Stimulated activated CD8-positive, alpha-beta memory T cell treated with anti-CD3 and anti-CD28 coated beads, Interleukin-7, amount 100 ng/mL, for 48 hours (primary cell): ENCODE data around the gene CYP4F3.
"Not testable (repeated sequence)": the region's sequence is repeated elsewhere in the genome, so short reads cannot be mapped to it uniquely, and the experiment has no call there.

ENCODE experiments used
- DNase-seq, 2 donors: peaks; one replicate each; pipeline ENCODE4 v3.0.0-alpha.2; 2020; ENCODE audit warnings: low read depth in 1 of 2; ENCODE audit errors: extremely low read depth in 1 of 2

The CYP4F3 gene, protein sequence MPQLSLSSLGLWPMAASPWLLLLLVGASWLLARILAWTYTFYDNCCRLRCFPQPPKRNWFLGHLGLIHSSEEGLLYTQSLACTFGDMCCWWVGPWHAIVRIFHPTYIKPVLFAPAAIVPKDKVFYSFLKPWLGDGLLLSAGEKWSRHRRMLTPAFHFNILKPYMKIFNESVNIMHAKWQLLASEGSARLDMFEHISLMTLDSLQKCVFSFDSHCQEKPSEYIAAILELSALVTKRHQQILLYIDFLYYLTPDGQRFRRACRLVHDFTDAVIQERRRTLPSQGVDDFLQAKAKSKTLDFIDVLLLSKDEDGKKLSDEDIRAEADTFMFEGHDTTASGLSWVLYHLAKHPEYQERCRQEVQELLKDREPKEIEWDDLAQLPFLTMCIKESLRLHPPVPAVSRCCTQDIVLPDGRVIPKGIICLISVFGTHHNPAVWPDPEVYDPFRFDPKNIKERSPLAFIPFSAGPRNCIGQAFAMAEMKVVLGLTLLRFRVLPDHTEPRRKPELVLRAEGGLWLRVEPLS

DNA sequence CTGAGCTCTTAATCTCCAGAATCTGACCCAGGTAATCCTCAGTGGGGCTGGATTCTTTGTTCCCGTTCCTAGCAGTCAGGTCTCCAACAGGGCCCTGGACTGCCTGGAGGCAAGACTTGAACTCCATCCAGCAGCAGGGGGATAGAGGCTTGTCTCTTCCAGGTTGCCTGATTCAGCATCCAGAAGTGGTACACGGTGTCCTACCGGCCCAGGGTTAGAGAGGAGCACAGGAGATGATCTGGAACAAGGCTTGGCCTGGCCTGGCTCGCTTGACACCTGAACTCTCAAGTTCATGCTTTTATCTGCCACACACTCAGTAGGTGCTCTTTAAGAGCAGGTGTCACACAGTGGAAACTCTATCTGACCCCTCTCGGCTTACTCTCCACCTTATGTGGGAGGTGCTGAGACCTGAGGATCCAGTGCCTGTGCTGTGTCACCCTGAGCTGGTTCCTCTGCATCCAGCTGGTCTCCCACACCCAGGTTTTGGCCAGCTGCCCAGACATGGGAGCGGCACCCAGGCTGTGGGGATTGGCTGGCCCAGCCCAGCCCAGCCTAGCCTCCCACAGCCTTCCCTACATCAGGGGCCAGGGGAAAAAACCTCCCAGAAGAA is at the start of gene CYP4F3:
CYP4F3 (plus strand) TSS at position 604 of the 610 bp plus-strand sequence. CDS start 519 bp downstream, outside the sequence.
- no peak for DNase-seq

DNA sequence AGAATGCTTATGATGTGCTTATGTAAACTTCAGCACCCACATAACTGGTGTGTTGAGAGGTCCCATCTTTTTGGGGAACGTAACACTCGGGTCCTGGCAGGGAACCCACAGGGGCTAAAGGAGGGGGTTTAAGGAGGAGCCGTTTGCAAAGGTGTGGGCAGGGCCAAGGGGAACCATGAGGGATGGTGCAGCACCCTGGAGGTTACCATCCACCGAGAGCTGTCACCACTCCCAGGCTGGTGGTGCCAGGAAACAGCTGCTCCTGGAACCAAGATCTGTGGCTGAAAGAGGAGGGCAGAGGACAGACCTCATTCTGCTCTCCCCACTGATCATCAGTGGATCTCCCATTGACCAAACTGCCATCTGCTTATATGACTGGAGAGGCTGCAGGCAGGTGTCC is 48.9 kb upstream of the CYP4F3 start:
- DNase-seq: no peak

DNA sequence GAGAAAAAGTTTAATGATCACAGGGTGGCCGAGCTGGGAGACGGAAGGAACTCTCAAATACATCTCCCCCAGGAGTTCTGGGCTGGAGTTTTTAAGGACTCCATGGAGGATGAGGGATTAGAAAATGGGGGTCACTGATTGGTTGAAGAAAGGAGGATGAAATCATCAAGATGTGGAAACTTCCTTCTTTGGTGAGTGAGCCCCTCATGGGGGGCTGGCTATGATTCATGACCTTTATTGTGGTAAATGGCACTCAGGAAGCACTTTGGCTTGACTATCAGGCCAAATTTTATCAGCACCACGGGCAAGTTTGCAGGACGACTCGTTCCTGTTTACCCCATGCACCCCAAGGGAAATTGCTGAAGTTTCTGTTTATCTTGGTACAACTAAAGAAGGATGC is 48.2 kb upstream of the CYP4F3 start:
- not testable (repeated sequence) for DNase-seq

DNA sequence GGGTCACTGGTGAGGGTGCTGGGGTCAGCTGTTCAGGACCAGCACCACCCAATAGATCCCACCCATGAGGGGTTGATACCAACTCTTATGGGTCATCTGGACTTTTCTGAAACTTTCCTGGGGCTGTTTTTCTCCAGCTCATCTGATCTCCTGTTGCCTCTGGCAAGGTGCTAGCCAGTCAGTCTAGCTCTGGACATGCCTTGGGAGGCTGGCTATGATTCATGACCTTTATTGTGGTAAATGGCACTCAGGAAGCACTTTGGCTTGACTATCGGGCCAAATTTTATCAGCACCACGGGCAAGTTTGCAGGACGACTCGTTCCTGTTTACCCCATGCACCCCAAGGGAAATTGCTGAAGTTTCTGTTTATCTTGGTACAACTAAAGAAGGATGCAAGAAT is 46.9 kb upstream of the CYP4F3 start:
- DNase-seq: not testable (repeated sequence)

DNA sequence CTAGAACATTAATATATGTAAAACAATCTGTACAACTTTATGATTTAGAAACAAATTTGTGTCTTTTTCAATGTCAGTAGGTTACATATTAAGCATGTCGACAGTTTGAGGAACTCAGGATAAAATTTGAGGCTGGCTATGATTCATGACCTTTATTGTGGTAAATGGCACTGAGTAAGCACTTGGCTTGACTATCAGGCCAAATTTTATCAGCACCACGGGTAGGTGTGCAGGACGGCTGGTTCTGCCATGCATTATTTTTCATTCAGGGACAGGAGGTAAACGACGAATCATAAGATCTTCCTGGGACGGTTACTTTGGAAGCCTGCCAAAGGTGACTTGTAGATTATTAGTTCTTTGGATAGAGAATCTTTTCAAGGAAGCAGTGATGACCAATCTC is 45.6 kb upstream of the CYP4F3 start:
- no peak for DNase-seq

DNA sequence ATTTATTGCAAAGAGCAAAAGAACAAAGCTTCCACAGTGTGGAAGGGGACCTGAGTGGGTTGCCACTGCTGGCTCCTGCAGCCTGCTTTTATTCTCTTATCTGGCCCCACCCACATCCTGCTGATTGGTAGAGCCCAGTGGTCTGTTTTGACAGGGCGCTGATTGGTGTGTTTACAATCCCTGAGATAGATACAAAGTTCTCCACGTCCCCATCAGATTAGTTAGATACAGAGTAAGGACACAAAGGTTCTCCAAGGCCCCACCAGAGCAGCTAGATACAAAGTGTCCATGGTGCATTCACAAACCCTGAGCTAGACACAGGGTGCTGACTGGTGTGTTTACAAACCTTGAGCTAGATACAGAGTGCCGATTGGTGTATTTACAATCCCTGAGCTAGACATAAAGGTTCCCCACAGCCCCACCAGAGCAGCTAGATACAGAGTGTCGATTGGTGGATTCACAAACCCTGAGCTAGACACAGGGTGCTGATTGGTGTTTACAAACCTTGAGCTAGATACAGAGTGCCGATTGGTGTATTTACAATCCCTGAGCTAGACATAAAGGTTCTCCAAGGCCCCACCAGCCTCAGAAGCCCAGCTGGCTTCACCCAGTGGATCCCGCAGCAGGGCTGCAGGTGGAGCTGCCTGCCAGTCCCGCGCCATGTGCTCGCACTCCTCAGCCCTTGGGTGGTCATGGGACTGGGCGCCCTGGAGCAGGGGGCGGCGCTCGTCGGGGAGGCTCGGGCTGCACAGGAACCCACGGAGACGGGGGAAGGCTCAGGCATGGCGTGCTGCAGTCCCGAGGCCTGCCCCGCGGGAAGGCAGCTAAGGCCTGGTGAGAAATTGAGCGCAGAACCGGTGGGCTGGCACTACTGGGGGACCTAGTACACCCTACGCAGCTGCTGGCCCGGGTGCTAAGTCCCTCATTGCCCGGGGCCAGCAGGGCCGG is 32.4 kb upstream of the CYP4F3 start:
- DNase-seq: not testable (repeated sequence)

DNA sequence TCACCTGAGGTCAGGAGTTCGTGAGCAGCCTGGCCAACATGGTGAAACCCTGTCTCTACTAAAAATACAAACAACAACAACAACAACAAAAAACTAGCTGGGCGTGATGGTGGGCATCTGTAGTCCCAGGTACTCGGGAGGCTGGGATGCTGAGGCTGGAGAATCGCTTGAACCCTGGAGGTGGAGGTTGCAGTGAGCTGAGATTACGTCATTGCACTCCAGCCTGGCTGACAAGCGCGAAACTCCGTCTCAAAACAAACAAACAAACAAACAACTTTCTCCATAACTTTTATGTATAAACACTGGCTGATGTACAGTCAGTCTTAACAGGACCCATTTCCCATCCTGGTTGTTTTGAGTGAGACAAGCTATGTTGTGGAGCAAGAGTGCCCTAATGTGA is 31.4 kb upstream of the CYP4F3 start:
- no peak for DNase-seq

DNA sequence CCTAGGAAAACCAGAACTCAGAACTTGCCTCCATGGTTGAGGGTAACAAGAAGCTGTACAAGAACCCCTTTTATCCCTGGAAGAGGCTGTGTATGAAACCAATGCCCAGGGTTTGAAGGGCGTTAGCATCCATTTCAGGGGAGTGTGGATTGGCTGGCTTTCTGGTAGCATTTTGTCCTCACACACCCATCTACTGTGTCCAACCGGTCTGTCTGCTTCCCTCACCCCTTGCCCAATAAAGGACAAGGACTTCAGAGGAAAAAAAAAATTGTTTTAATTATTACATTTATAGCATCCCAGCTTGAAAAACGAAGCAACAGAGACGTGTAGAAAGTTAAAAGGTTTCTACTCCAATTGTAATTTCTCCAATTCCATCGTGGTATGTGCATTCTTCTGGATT is 28.4 kb upstream of the CYP4F3 start:
- DNase-seq: no peak

DNA sequence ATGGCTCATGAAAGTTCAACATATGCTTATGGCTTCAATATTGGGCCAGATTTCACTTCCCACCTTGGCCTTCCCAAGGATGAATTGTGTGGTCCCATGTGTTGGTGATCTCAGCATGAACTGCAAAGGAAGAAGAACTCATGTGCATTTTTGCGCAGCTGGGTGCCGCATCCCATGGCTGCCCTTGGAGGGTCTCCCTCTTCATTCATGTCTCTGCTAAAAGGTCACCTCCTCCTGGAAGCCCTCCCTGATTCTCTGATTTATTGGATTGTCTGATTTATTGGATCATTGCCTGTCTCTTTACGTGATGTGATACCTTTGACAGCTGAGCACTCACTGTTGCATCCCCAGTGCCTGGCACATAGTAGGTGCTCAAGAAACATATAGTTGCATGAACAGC is 27.4 kb upstream of the CYP4F3 start:
- DNase-seq: no peak

DNA sequence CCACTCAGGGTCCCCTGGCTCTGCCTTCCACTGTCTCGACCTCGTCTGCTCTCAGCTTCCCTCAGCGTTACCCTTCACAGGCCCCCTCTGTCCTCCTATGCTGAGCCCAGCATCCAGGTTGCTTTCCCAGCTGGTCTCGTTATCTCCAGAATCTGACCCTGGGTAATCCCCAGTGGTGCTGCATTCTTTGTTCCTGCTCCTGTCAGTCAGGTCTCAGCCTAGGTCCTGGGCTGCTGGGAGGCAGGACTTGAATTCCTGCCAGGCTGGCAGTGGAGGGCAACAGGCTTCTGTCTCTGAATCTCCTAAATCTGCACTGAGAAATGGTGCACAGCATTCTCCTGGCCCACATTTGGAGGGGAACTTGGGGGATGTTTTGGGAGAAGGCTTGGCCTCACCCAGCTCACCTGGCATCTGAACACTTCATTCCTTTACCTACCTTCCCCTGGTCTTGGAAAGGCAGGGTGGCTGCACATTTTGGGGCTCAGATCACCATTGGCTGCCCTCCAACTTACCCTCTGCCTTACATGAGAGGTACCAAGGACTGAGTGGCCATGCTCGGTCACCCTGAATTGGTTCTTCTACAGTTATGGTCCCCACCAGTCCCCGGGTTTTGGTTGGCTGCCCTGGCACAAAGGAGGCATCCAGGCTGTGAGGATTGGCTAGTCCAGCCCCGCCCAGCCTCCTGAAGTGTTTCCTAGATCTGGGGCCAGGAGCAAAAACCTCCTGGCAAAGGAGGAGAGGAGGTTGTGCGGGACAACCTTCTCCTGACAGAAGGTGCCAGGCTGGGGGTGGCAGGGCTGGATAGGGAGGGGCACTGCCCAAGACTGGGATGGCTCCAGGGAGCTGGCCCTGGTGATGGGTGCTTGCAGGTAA is 26.0 kb upstream of the CYP4F3 start, which contains the start of gene CYP4F8:
CYP4F8 (plus strand) TSS at position 712 of the 873 bp plus-strand sequence. CDS start 399 bp downstream, outside the sequence.
- no peak for DNase-seq

DNA sequence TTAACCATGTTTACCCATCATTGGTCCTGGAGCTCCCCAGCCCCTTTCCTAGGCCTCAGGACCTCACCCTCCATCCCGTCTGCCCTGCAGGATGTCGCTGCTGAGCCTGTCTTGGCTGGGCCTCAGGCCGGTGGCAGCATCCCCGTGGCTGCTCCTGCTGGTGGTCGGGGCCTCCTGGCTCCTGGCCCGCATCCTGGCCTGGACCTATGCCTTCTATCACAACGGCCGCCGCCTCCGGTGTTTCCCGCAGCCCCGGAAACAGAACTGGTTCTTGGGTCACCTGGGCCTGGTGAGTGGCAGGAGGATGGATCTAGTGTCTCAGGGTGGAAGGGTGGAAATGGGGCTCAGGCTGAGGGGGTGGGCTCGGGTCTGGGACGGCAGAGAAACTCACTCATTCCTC is 25.2 kb upstream of the CYP4F3 start:
- no peak for DNase-seq

DNA sequence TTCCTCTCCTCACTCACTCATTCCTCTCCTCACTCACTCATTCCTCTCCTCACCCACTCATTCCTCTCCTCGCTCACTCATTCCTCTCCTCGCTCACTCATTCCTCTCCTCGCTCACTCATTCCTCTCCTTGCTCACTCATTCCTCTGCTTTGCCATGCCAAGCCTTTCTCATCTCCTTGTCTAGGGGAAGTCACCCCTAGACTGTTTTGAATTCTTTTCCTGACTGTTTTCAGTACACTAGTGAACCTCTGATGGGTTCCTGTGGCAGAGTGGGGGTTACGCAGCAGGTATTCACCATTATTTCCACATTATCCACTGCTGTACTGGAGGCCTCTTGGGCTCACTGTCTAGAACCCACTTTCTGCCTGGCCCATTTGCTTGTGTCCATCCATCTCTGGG is 24.5 kb upstream of the CYP4F3 start:
- no peak for DNase-seq

DNA sequence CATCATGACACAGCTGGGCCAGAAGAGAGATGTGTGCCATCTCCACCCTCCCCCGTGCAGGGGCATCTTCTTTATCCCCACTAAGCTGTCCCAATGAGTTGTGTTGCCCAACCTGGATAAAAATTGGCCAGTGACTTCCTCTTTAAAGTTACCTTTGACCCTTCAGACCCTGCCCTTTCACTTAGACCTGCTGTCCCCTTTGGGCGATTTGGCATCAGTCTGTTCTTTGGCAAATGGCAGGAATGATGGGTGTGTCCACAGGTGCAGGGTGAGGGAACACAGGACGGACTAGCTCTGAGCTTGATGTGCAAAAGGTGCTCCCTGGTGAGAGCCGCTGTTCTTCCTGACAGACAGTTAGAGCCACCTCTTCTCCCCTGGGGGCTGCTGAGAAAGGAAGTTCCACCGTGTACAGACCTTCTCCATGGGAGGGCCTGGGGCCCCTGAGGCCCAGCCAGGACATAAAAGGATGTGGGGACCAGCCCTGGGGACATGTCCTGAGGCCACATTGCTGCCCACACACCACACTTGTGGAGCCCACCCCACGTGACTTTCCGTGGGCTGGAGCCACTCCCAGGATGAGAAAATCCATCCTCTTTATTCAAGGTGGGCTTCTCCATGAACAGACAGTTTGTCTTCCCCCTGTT is 23.9 kb upstream of the CYP4F3 start:
- no peak for DNase-seq

DNA sequence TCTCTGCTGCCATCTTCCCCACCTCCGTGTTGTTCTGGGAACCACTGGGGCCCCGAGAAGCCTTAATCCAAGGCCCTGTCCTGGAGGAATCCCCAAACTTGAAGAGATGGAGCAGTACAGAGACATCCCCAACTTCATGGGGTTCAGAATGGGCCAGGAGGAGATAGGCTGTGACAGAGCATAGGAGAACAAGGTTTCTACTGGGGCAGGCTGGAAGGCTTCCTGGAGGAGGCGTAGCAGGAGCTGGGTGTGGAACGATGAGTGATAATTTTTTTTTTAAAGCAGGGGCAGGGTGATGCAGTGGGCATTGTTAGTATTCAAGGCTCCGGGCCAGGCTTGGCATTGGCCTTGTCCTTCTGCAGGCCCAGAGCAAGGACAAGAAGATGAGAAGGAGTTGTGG is 22.4 kb upstream of the CYP4F3 start:
- DNase-seq: no peak

DNA sequence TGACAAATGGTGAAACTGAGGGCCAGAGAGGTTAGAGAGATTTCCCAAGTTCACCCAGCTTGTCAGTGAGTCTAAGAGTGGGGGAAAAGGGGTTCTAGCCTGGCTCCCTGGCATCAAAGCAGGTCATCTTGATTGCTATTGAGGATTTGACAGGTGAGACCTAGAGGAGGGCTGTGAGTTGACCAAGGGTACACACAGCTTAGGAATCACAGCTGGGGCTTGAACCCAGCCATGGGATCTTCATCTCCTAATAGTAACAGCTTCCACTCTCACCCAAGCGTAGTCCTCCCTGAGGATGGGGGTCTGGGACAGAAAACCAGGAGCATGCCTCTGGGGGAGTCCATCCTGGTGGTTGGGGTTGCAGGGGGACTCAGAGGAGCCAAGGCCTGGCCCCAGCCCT is 18.9 kb upstream of the CYP4F3 start:
- DNase-seq: no peak

DNA sequence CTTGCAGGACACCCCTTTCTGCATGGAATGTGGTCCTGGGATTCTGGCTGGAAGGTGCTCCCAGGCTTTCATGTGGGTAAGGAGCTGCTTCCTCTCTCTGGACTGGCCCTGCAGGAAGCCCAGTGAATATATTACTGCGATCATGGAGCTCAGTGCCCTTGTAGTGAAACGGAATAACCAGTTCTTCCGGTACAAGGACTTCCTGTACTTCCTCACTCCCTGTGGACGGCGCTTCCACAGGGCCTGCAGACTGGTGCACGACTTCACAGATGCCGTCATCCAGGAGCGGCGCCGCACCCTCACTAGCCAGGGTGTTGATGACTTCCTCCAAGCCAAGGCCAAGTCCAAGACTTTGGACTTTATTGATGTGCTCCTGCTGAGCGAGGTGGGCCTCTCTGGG is 17.7 kb upstream of the CYP4F3 start:
- no peak for DNase-seq

DNA sequence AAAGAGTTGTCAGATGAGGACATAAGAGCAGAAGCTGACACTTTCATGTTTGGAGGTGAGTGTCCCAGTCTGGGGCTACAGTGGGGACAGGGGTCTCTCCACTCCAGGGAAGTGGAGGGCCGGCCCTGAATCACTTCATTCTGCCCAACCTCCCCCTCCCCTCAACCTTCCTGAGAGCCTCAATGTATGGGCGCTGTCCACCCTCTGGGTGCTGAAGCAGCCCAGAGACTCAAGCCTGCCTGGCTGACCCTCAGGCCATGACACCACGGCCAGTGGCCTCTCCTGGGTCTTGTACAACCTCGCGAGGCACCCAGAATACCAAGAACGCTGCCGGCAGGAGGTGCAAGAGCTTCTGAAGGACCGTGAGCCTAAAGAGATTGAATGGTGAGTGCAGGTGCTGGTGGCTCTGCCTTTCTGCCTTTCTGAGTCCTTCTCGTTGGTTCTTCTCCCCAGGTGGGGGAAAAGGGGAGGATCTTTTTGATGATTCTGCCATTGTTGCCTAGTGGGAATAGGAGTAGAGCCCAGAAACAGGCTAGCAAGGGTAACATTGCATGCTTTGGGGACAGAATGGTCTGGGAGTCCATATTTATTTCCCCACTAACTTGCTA is 16.9 kb upstream of the CYP4F3 start:
- DNase-seq: no peak

DNA sequence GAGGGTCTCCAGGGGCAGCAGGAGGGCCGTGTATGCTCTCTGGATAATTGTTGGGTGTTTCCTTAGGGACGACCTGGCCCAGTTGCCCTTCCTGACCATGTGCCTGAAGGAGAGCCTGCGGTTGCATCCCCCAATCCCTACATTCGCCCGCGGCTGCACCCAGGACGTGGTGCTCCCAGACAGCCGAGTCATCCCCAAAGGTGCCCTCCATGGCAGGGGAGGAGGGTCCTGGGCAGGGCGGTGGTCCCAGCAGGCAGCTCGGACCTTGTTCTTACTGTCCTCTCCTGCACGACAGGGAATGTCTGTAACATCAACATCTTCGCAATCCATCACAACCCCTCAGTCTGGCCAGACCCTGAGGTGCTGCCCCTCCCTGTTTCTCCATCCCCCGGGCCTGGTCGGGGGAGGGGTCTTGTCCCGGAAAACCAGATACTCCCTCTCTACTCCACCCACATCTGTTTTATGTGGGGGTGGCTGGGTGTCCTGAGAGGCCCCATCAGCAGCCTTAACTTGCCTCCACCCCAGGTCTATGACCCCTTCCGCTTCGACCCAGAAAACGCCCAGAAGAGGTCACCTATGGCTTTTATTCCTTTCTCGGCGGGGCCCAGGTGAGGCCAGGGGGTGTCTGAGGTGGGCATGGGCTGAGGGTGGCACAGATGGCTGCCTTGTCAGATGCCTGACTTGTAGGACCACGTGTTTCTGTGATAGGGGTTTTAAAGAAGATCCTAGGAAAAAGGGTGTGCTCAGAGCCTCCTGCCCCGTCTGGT is 12.3 kb upstream of the CYP4F3 start:
- DNase-seq: no peak
